Cardiac muscle cell (in vitro differentiated cells and primary cell): ENCODE results near the gene CPED1. TPM values are rescaled to one million over a fixed set of nuclear protein-coding genes. Genes with fewer than 3 reads are reported as not detected.
A peak's percentile ranks its signal among the peaks of the same experiment; 100 is the strongest.

Experiments used
- DNase-seq, 2 donors: peaks; one replicate each; pipeline versions ENCODE4 v3.0.0 to v3.0.0-alpha.2; 2010 to 2017; ENCODE audit warnings: low read depth in 1 of 2, low spot score in 1 of 2
- H3K27ac ChIP-seq: fragments of 200-600 bp; sonication (generic); 2 replicates; pipeline ENCODE4 v1.5.1; 2016
- H3K27me3 ChIP-seq: fragments of 200-600 bp; sonication (generic); 2 replicates; pipeline ENCODE4 v1.6.0; 2016; ENCODE audit warnings: control low read depth
- H3K36me3 ChIP-seq: fragments of 200-600 bp; sonication (generic); 2 replicates; pipeline ENCODE4 v1.5.1; 2016; ENCODE audit warnings: control low read depth
- H3K4me1 ChIP-seq: fragments of 200-600 bp; sonication (generic); 2 replicates; pipeline ENCODE4 v1.8.1; 2017; ENCODE audit warnings: low read depth, mild to moderate bottlenecking, mixed run types
- H3K4me3 ChIP-seq: fragments of 200-600 bp; sonication (generic); 2 replicates; pipeline ENCODE4 v1.5.1; 2016; ENCODE audit warnings: mild to moderate bottlenecking
- H3K9me3 ChIP-seq: fragments of 200-600 bp; sonication (generic); 2 replicates; pipeline ENCODE4 v1.5.1; 2017; ENCODE audit warnings: low read depth, mild to moderate bottlenecking, control low read depth
- polyA plus RNA-seq: library from polyadenylated mRNA; unstranded; fragments of >200 nt; fragmentation: Nextera tagmentation; extraction: Ambion mirVana; gene quantifications from 2 replicates; pipeline ENCODE4 v1.2.1, GENCODE V29; 2016
- total RNA-seq: library from RNA; depleted of rRNA; stranded (reverse); fragments of >200 nt; gene quantifications from 2 replicates; pipeline ENCODE4 v1.2.3, GENCODE V29; 2016
- TF ChIP-seq, protein P1 (sequence below): IDR thresholded peaks from 2 replicates; pipeline ENCODE4 v1.5.1; 2012; ENCODE audit warnings: low read depth, mild to moderate bottlenecking, low read length

CPED1 gene
- total and polyA plus RNA-seq, 2 experiments from 2014 or later: 0.67 to 3.2 TPM

DNA sequence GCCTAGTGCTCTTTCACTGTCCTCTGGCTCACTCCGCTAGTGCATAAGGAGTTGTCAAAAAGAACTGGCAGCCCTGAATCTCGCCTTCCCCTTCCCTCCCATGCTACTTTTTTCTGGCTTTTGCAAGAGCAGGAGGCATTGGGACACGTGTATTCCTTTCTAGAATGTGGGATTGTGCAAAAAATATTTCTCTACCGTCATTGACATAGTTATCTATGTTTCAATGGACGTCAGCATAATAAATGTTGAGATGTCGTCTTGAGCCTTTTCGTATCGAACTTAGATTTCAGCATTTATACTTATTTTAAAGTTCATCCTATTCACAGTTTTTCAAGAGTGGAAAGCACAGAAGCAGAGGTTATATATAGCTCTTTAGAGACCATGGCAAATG lies 37.2 kb upstream of the CPED1 start:
- no peaks in the 10 kb centered on the region for H3K9me3 ChIP-seq
- H3K36me3 ChIP-seq: peaks cover 11% of the 10 kb centered on the region
- H3K4me3 ChIP-seq: peak overlapping the region; percentile 56
- peak overlapping the region; percentile 100 for H3K27ac ChIP-seq
- DNase-seq: no peak
- TF ChIP-seq, protein P1, sequence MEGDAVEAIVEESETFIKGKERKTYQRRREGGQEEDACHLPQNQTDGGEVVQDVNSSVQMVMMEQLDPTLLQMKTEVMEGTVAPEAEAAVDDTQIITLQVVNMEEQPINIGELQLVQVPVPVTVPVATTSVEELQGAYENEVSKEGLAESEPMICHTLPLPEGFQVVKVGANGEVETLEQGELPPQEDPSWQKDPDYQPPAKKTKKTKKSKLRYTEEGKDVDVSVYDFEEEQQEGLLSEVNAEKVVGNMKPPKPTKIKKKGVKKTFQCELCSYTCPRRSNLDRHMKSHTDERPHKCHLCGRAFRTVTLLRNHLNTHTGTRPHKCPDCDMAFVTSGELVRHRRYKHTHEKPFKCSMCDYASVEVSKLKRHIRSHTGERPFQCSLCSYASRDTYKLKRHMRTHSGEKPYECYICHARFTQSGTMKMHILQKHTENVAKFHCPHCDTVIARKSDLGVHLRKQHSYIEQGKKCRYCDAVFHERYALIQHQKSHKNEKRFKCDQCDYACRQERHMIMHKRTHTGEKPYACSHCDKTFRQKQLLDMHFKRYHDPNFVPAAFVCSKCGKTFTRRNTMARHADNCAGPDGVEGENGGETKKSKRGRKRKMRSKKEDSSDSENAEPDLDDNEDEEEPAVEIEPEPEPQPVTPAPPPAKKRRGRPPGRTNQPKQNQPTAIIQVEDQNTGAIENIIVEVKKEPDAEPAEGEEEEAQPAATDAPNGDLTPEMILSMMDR: no peak
- H3K4me1 ChIP-seq: peaks cover 13% of the 10 kb centered on the region
- H3K27me3 ChIP-seq: no peaks in the 10 kb centered on the region

DNA sequence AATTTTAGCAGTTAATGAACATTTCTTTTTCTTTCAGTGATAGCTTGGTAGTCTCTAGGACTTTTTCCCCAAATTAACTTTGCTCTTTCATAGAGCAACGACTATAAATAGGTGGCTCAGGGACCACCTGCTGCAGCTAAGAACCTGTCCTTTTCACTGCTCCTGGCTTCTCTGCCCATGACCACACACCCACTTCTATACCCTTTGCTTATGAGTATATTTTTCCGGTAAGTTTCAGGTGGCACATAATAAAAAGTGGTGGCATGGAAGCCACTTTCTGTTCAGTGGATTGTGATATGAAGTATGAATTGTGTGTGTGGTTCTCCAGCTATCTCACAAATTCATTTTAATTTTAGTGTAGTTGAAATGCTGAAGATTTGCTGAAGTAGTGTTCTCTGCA lies 36.7 kb upstream of the CPED1 start:
- Histone ChIP-seq H3K4me1 (peaks cover 13% of the 10 kb centered on the region), H3K4me3 (peak overlapping the region; percentile 56), H3K36me3 (peaks cover 15% of the 10 kb centered on the region), H3K9me3 (no peaks in the 10 kb centered on the region), H3K27me3 (no peaks in the 10 kb centered on the region), H3K27ac (peak overlapping the region; percentile 100)
- no peak for DNase-seq
- TF ChIP-seq, protein P1: no peak

GRCh38 chr7:120955577-120956149 lies 32.8 kb upstream of the CPED1 start:
- Histone ChIP-seq H3K36me3 (peaks cover 15% of the 10 kb centered on the region), H3K4me3 (no peak overlapping the region), H3K9me3 (no peaks in the 10 kb centered on the region), H3K27ac (no peak overlapping the region), H3K4me1 (peaks cover 13% of the 10 kb centered on the region), H3K27me3 (no peaks in the 10 kb centered on the region)
- DNase-seq: no peak
- TF ChIP-seq, protein P1: no peak

- Histone ChIP-seq H3K27me3 (no peaks in the 10 kb centered on the region), H3K36me3 (peaks cover 17% of the 10 kb centered on the region), H3K9me3 (no peaks in the 10 kb centered on the region), H3K27ac (no peak overlapping the region), H3K4me3 (no peak overlapping the region), H3K4me1 (no peaks in the 10 kb centered on the region)
- no peak for DNase-seq
- TF ChIP-seq, protein P1: no peak
Measured at GRCh38 chr7:120959929-120960484, 28.5 kb upstream of the CPED1 start.

GRCh38 chr7:120960714-120961113 lies 27.8 kb upstream of the CPED1 start:
- peaks cover 19% of the 10 kb centered on the region for H3K36me3 ChIP-seq
- DNase-seq: no peak

More at GRCh38 chr7:120960714-120961113, 27.8 kb upstream of the CPED1 start:
- TF ChIP-seq, protein P1: no peak
- Histone ChIP-seq H3K27ac (no peak overlapping the region), H3K4me3 (no peak overlapping the region), H3K4me1 (no peaks in the 10 kb centered on the region), H3K9me3 (no peaks in the 10 kb centered on the region), H3K27me3 (no peaks in the 10 kb centered on the region)
